GM12878 (cell line): ENCODE data around the gene DNAAF2. TPM values are rescaled to one million over a fixed set of nuclear protein-coding genes. Genes with fewer than 3 reads are reported as not detected.

ENCODE experiments used
- EP300 ChIP-seq, 2 experiments: fragments of 150-350 bp in 1 of 2; IDR thresholded peaks; 2 replicates each; pipeline ENCODE4 v1.6.1; 2011 to 2012; ENCODE audit warnings: low read depth in 2 of 2, low read length in 2 of 2, borderline replicate concordance in 1 of 2, improper control_type of control experiment in 1 of 2, inconsistent platforms in 1 of 2; ENCODE audit not compliant: control insufficient read depth in 1 of 2
- EZH2 ChIP-seq: IDR thresholded peaks from 2 replicates; pipeline ENCODE4 v1.6.1; 2012; ENCODE audit warnings: low read depth, mild to moderate bottlenecking, control low read depth, inconsistent platforms, low read length, borderline replicate concordance; ENCODE audit not compliant: control insufficient read depth
- HCFC1 ChIP-seq: fragments of 150-350 bp; IDR thresholded peaks from 2 replicates; pipeline ENCODE4 v1.6.1; 2014; ENCODE audit warnings: low read length
- JUND ChIP-seq: IDR thresholded peaks from 2 replicates; pipeline ENCODE4 v1.6.1; 2012; ENCODE audit warnings: low read depth, mild to moderate bottlenecking, low read length, improper control_type of control experiment, moderate library complexity
- MEF2B ChIP-seq: fragments of 450-650 bp; IDR thresholded peaks from 2 replicates; pipeline ENCODE4 v1.6.1; 2018; ENCODE audit warnings: mild to moderate bottlenecking, moderate library complexity; ENCODE audit not compliant: partially characterized antibody, poor library complexity, severe bottlenecking
- NBN ChIP-seq: fragments of 450-650 bp; IDR thresholded peaks from 2 replicates; pipeline ENCODE4 v1.6.1; 2016
- PAX8 ChIP-seq: fragments of 450-650 bp; IDR thresholded peaks from 2 replicates; pipeline ENCODE4 v1.6.1; 2017; ENCODE audit warnings: mild to moderate bottlenecking, moderate library complexity
- POLR2AphosphoS2 ChIP-seq: IDR thresholded peaks from 2 replicates; pipeline ENCODE4 v1.6.1; 2011; ENCODE audit warnings: low read depth, mild to moderate bottlenecking, low read length, improper control_type of control experiment, moderate library complexity
- RAD21 ChIP-seq: IDR thresholded peaks from 2 replicates; pipeline ENCODE4 v1.6.1; 2011; ENCODE audit warnings: mild to moderate bottlenecking, low read depth, low read length, moderate library complexity; ENCODE audit not compliant: insufficient read depth
- RB1 ChIP-seq: fragments of 450-650 bp; formaldehyde crosslinking; IDR thresholded peaks from 2 replicates; pipeline ENCODE4 v1.6.1; 2017; ENCODE audit warnings: mild to moderate bottlenecking, borderline replicate concordance
- RUNX3 ChIP-seq: IDR thresholded peaks from 2 replicates; pipeline ENCODE4 v1.6.1; 2012; ENCODE audit warnings: low read length, inconsistent platforms
- SRF ChIP-seq, 2 experiments: IDR thresholded peaks; 2 replicates each; pipeline ENCODE4 v1.6.1; 2011; ENCODE audit warnings: low read depth in 2 of 2, low read length in 2 of 2, mild to moderate bottlenecking in 1 of 2, moderate library complexity in 1 of 2
- TAF1 ChIP-seq: IDR thresholded peaks from 2 replicates; pipeline ENCODE4 v1.6.1; 2011; ENCODE audit warnings: mild to moderate bottlenecking, low read depth, low read length, borderline replicate concordance
- WRNIP1 ChIP-seq: IDR thresholded peaks from 2 replicates; pipeline ENCODE4 v1.6.1; 2011; ENCODE audit warnings: low read depth, low read length, improper control_type of control experiment, borderline replicate concordance
- ZNF207 ChIP-seq: fragments of 450-650 bp; IDR thresholded peaks from 2 replicates; pipeline ENCODE4 v1.6.1; 2014; ENCODE audit warnings: antibody characterized with exemption, mild to moderate bottlenecking, borderline replicate concordance
- ZNF24 ChIP-seq: fragments of 450-650 bp; IDR thresholded peaks from 2 replicates; pipeline ENCODE4 v1.6.1; 2017; ENCODE audit warnings: antibody characterized with exemption, mild to moderate bottlenecking
- ZNF384 ChIP-seq: IDR thresholded peaks from 2 replicates; pipeline ENCODE4 v1.6.1; 2012; ENCODE audit warnings: low read depth, mild to moderate bottlenecking, low read length, improper control_type of control experiment, borderline replicate concordance
- polyA plus RNA-seq, 11 experiments: library from polyadenylated mRNA; depleted of rRNA in 4 of 11; unstranded in 6 of 11; stranded (reverse) in 5 of 11; fragments of >200 nt; fragmentation: Nextera tagmentation in 4 of 11; fragmentation: Illumina TruSeq in 1 of 11; extraction: Ambion mirVana in 4 of 11; extraction: Trizol in 1 of 11; gene quantifications; 1 replicate in 1 of 11; 2 replicates in 10 of 11; pipeline versions ENCODE4 v1.2.1 to v1.2.3, GENCODE V29; 2011 to 2016; ENCODE audit warnings: inconsistent platforms in 2 of 11, missing spikeins in 2 of 11, low read depth in 1 of 11
- total RNA-seq, 4 experiments: library from RNA; depleted of rRNA in 3 of 4; stranded (reverse); fragments of >200 nt in 3 of 4; fragmentation: Illumina TruSeq in 1 of 4; extraction: Trizol in 1 of 4; gene quantifications; 2 replicates each; pipeline versions ENCODE4 v1.2.1 to v1.2.3, GENCODE V29; 2013 to 2021
- TF ChIP-seq, protein P1 (sequence below): fragments of 450-650 bp; IDR thresholded peaks from 2 replicates; pipeline ENCODE4 v1.6.1; 2017; ENCODE audit warnings: mild to moderate bottlenecking, low read depth, inconsistent platforms; ENCODE audit not compliant: poor library complexity, severe bottlenecking
- TF ChIP-seq, protein P2 (sequence below): fragments of 450-650 bp; IDR thresholded peaks from 2 replicates; pipeline ENCODE4 v1.6.1; 2017; ENCODE audit warnings: borderline replicate concordance
- TF ChIP-seq, protein P3 (sequence below): IDR thresholded peaks from 2 replicates; pipeline ENCODE4 v1.6.1; 2011; ENCODE audit warnings: borderline replicate concordance, low read depth, mild to moderate bottlenecking, moderate library complexity, mixed read lengths, low read length; ENCODE audit not compliant: insufficient read depth; ENCODE audit errors: extremely low read length
- TF ChIP-seq, protein P4 (sequence below): fragments of 450-650 bp; IDR thresholded peaks from 2 replicates; pipeline ENCODE4 v1.6.1; 2016; ENCODE audit warnings: mild to moderate bottlenecking
- TF ChIP-seq, protein P5 (sequence below): fragments of 450-650 bp; IDR thresholded peaks from 2 replicates; pipeline ENCODE4 v1.6.1; 2016; ENCODE audit warnings: mild to moderate bottlenecking

DNAAF2 gene
- total and polyA plus RNA-seq, 10 of the 15 experiments (the other 5 are each of a cell fraction or from before 2014, with no cell fraction given), result 5.7 to 24.7 (median 10.8) TPM

DNA sequence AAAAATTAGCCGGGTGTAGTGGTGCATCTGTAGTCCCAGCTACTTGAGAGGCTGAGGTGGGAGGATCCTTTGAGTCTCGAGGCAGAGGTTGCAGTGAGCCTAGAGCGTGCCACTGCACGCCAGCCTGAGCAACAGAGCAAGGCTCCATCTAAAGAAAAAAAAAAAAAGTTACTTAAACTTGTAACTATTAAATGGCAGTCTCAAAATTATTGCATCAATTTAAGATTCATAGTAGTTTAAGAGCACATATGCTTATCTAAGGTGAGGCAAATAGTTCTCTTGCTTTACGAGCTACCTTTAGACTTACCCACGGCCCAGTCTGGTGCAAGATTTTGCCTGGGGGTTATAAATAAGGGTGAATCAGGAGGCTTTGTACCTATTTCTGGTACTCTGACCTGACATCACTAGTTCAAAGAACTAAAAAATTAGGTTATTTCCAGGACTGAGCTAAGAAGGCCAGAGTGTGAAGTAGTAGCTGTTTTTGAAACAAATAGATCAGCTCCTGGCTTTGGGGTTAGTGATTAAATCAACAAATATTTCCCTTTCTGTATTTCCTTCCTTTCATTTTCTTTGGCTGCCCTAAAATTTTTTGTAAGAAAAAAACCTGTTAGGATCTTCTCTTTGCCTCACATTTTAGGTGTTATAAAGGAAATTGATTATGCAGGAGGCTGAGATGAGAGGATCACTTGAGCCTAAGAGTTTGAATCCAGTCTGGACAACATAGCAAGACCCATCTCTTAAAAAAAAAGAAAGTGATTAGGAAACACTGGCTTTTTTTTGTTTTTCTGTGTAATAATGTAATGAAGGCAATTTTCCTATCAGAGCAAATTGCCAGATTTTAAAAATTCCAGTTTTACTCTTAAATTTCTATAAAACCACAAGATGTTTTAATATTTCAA is 10.9 kb downstream of the DNAAF2 start (continued):
- TF ChIP-seq, protein P1, sequence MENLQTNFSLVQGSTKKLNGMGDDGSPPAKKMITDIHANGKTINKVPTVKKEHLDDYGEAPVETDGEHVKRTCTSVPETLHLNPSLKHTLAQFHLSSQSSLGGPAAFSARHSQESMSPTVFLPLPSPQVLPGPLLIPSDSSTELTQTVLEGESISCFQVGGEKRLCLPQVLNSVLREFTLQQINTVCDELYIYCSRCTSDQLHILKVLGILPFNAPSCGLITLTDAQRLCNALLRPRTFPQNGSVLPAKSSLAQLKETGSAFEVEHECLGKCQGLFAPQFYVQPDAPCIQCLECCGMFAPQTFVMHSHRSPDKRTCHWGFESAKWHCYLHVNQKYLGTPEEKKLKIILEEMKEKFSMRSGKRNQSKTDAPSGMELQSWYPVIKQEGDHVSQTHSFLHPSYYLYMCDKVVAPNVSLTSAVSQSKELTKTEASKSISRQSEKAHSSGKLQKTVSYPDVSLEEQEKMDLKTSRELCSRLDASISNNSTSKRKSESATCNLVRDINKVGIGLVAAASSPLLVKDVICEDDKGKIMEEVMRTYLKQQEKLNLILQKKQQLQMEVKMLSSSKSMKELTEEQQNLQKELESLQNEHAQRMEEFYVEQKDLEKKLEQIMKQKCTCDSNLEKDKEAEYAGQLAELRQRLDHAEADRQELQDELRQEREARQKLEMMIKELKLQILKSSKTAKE, result peak; percentile 64
- TF ChIP-seq POLR2AphosphoS2, result 0 out of 2 replicates have a peak, but pooled peaks have one; percentile 60
- no peak for TF ChIP-seq SRF (IDR thresholded peaks at IDR 0.05; ENCODE audit: low read depth in 2 of 2, low read length in 2 of 2)
- TF ChIP-seq NBN, result peak; percentile 58; the same call in 1 of the 2 replicates
- TF ChIP-seq, protein P2, sequence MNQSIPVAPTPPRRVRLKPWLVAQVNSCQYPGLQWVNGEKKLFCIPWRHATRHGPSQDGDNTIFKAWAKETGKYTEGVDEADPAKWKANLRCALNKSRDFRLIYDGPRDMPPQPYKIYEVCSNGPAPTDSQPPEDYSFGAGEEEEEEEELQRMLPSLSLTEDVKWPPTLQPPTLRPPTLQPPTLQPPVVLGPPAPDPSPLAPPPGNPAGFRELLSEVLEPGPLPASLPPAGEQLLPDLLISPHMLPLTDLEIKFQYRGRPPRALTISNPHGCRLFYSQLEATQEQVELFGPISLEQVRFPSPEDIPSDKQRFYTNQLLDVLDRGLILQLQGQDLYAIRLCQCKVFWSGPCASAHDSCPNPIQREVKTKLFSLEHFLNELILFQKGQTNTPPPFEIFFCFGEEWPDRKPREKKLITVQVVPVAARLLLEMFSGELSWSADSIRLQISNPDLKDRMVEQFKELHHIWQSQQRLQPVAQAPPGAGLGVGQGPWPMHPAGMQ, result no peak
- 0 out of 2 replicates have a peak, but pooled peaks have one; percentile 2 for TF ChIP-seq ZNF384
- no peak for TF ChIP-seq HCFC1
- TF ChIP-seq ZNF207, result no peak
- no peak for TF ChIP-seq RAD21
- TF ChIP-seq WRNIP1, result no peak
- TF ChIP-seq PAX8, result no peak
- TF ChIP-seq TAF1, result no peak; the same call in 1 of the 2 replicates
- TF ChIP-seq RUNX3, result 0 out of 2 replicates have a peak, but pooled peaks have one; percentile 31
- TF ChIP-seq, protein P3, sequence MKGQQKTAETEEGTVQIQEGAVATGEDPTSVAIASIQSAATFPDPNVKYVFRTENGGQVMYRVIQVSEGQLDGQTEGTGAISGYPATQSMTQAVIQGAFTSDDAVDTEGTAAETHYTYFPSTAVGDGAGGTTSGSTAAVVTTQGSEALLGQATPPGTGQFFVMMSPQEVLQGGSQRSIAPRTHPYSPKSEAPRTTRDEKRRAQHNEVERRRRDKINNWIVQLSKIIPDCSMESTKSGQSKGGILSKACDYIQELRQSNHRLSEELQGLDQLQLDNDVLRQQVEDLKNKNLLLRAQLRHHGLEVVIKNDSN, result no peak
- TF ChIP-seq EZH2, result no peak
- no peak for TF ChIP-seq RB1
- peak; percentile 90 for TF ChIP-seq MEF2B
- no peak for TF ChIP-seq JUND
- TF ChIP-seq ZNF24, result peak; percentile 81
- no peak for TF ChIP-seq EP300 (IDR thresholded peaks at IDR 0.05; ENCODE audit: borderline replicate concordance in 1 of 2, control insufficient read depth in 1 of 2, low read depth in 2 of 2, low read length in 2 of 2)
- TF ChIP-seq, protein P4, sequence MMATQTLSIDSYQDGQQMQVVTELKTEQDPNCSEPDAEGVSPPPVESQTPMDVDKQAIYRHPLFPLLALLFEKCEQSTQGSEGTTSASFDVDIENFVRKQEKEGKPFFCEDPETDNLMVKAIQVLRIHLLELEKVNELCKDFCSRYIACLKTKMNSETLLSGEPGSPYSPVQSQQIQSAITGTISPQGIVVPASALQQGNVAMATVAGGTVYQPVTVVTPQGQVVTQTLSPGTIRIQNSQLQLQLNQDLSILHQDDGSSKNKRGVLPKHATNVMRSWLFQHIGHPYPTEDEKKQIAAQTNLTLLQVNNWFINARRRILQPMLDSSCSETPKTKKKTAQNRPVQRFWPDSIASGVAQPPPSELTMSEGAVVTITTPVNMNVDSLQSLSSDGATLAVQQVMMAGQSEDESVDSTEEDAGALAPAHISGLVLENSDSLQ, result no peak
- TF ChIP-seq, protein P5, sequence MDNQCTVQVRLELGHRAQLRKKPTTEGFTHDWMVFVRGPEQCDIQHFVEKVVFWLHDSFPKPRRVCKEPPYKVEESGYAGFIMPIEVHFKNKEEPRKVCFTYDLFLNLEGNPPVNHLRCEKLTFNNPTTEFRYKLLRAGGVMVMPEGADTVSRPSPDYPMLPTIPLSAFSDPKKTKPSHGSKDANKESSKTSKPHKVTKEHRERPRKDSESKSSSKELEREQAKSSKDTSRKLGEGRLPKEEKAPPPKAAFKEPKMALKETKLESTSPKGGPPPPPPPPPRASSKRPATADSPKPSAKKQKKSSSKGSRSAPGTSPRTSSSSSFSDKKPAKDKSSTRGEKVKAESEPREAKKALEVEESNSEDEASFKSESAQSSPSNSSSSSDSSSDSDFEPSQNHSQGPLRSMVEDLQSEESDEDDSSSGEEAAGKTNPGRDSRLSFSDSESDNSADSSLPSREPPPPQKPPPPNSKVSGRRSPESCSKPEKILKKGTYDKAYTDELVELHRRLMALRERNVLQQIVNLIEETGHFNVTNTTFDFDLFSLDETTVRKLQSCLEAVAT, result peak; percentile 66
